Trophoblast cell (in vitro differentiated cells and primary cell): ENCODE measurements around the gene GPR180.
"Not testable (repeated sequence)": the region's sequence is repeated elsewhere in the genome, so short reads cannot be mapped to it uniquely, and the experiment has no call there.

Experiments
- DNase-seq, 2 donors: peaks; one replicate each; pipeline ENCODE4 v3.0.0-alpha.2; 2016
- H2AFZ ChIP-seq: 2 replicates; pipeline ENCODE4 v1.6.1; 2013; ENCODE audit warnings: low read length, moderate library complexity, mild to moderate bottlenecking; ENCODE audit not compliant: insufficient read depth, poor library complexity
- H2AK5ac ChIP-seq: 2 replicates; pipeline ENCODE4 v1.6.1; 2013; ENCODE audit warnings: mild to moderate bottlenecking, low read length
- H2BK120ac ChIP-seq: 2 replicates; pipeline ENCODE4 v1.6.1; 2013; ENCODE audit warnings: low read length, mild to moderate bottlenecking, moderate library complexity; ENCODE audit not compliant: insufficient read depth, poor library complexity
- H2BK12ac ChIP-seq: 2 replicates; pipeline ENCODE4 v1.6.1; 2013; ENCODE audit warnings: mild to moderate bottlenecking, low read length, moderate library complexity
- H2BK5ac ChIP-seq: 2 replicates; pipeline ENCODE4 v1.6.1; 2013; ENCODE audit warnings: low read length, low read depth, moderate library complexity, mild to moderate bottlenecking; ENCODE audit not compliant: poor library complexity
- H3K14ac ChIP-seq: 2 replicates; pipeline ENCODE4 v1.6.1; 2013; ENCODE audit warnings: mild to moderate bottlenecking, low read length
- H3K18ac ChIP-seq: 2 replicates; pipeline ENCODE4 v1.6.1; 2013; ENCODE audit warnings: mild to moderate bottlenecking, low read length
- H3K23ac ChIP-seq: 2 replicates; pipeline ENCODE4 v1.6.1; 2013; ENCODE audit warnings: low read length
- H3K27ac ChIP-seq: 2 replicates; pipeline ENCODE4 v1.5.1; 2013; ENCODE audit warnings: low read depth, mild to moderate bottlenecking, inconsistent platforms, low read length, moderate library complexity
- H3K27me3 ChIP-seq: 2 replicates; pipeline ENCODE4 v1.6.1; 2013; ENCODE audit warnings: inconsistent platforms, mild to moderate bottlenecking, low read length, moderate library complexity; ENCODE audit not compliant: insufficient read depth
- H3K36me3 ChIP-seq, 2 experiments: 1 replicate in 1 of 2; 2 replicates in 1 of 2; pipeline ENCODE4 v1.6.1; 2013; ENCODE audit warnings: low read length in 2 of 2, mild to moderate bottlenecking in 2 of 2, moderate library complexity in 1 of 2; ENCODE audit not compliant: insufficient read depth in 2 of 2, control insufficient read depth in 1 of 2
- H3K4ac ChIP-seq: 2 replicates; pipeline ENCODE4 v1.6.1; 2013; ENCODE audit warnings: low read depth, mild to moderate bottlenecking, low read length, moderate library complexity
- H3K4me1 ChIP-seq, 2 experiments: 1 replicate in 1 of 2; 2 replicates in 1 of 2; pipeline ENCODE4 v1.6.1; 2013; ENCODE audit warnings: low read length in 2 of 2, mild to moderate bottlenecking in 2 of 2, moderate library complexity in 1 of 2; ENCODE audit not compliant: insufficient read depth in 2 of 2, control insufficient read depth in 1 of 2
- H3K4me2 ChIP-seq: 2 replicates; pipeline ENCODE4 v1.6.1; 2013; ENCODE audit warnings: inconsistent platforms, mild to moderate bottlenecking, low read length, moderate library complexity
- H3K4me3 ChIP-seq: 2 replicates; pipeline ENCODE4 v1.5.1; 2013; ENCODE audit warnings: mild to moderate bottlenecking, low read depth, low read length, inconsistent platforms
- H3K79me1 ChIP-seq: one replicate; pipeline ENCODE4 v1.6.1; 2013; ENCODE audit warnings: low read length
- H3K79me2 ChIP-seq: 2 replicates; pipeline ENCODE4 v1.6.1; 2013; ENCODE audit warnings: low read length, mild to moderate bottlenecking; ENCODE audit not compliant: control insufficient read depth, insufficient read depth, poor library complexity
- H3K9ac ChIP-seq: 2 replicates; pipeline ENCODE4 v1.6.1; 2013; ENCODE audit warnings: mild to moderate bottlenecking, low read length
- H3K9me3 ChIP-seq: 2 replicates; pipeline ENCODE4 v1.6.1; 2013; ENCODE audit warnings: low read depth, mild to moderate bottlenecking, control low read depth, inconsistent platforms, low read length; ENCODE audit not compliant: insufficient read depth
- H4K12ac ChIP-seq: 2 replicates; pipeline ENCODE4 v1.6.1; 2013; ENCODE audit warnings: low read depth, mild to moderate bottlenecking, low read length, moderate library complexity
- H4K8ac ChIP-seq: 2 replicates; pipeline ENCODE4 v1.6.1; 2013; ENCODE audit warnings: low read depth, mild to moderate bottlenecking, low read length, moderate library complexity
- H4K91ac ChIP-seq: one replicate; pipeline ENCODE4 v1.6.1; 2013; ENCODE audit warnings: low read depth, mild to moderate bottlenecking, low read length, moderate library complexity
- WGBS: extraction: QIAGEN DNeasy Blood & Tissue Kit; methylation state at CpG from one replicate; pipeline ENCODE4 v1.1.7; 2013; ENCODE audit warnings: missing lambda C conversion rate; ENCODE audit not compliant: insufficient read length, insufficient coverage; ENCODE audit errors: extremely low coverage; 5-methylcytosine and 5-hydroxymethylcytosine counted together

GPR180 gene

GRCh38 chr13:94630858-94631257, 29.2 kb downstream of the GPR180 start:
- H3K4me2 ChIP-seq: no peak overlapping the region
- no peak overlapping the region for H2BK12ac ChIP-seq
- H2AK5ac ChIP-seq: no peak overlapping the region
- no peak overlapping the region for H4K12ac ChIP-seq
- H3K23ac ChIP-seq: no peak overlapping the region
- no peaks in the 10 kb centered on the region for H3K27me3 ChIP-seq
- DNase-seq: no peak
- H3K79me1 ChIP-seq: no peaks in the 10 kb centered on the region
- H3K9ac ChIP-seq: no peak overlapping the region
- H3K4me1 ChIP-seq: no peaks in the 10 kb centered on the region
- H3K9me3 ChIP-seq: no peaks in the 10 kb centered on the region
- H3K14ac ChIP-seq: no peak overlapping the region
- no CpG with 5 or more reads among the region's 2 CpGs for WGBS
- H2AFZ ChIP-seq: no peak overlapping the region
- no peak overlapping the region for H3K18ac ChIP-seq
- H3K36me3 ChIP-seq: peaks cover 0 to 2% of the 10 kb centered on the region in 2 experiments
- H3K4ac ChIP-seq: no peak overlapping the region
- H3K4me3 ChIP-seq: no peak overlapping the region
- no peaks in the 10 kb centered on the region for H3K79me2 ChIP-seq
- no peak overlapping the region for H4K8ac ChIP-seq
- H2BK120ac ChIP-seq: no peak overlapping the region
- no peak overlapping the region for H3K27ac ChIP-seq
- H4K91ac ChIP-seq: no peak overlapping the region
- no peak overlapping the region for H2BK5ac ChIP-seq

- H3K79me2 ChIP-seq: no peaks in the 10 kb centered on the region
- H2BK120ac ChIP-seq: no peak overlapping the region
- no peak overlapping the region for H3K9ac ChIP-seq
- no peak overlapping the region for H2BK12ac ChIP-seq
- H3K23ac ChIP-seq: no peak overlapping the region
- no peak overlapping the region for H3K4me2 ChIP-seq
- no peak for DNase-seq
- H4K91ac ChIP-seq: no peak overlapping the region
- H3K18ac ChIP-seq: no peak overlapping the region
- no peak overlapping the region for H2AFZ ChIP-seq
- no peak overlapping the region for H3K4ac ChIP-seq
- no peaks in the 10 kb centered on the region for H3K27me3 ChIP-seq
- no CpG with 5 or more reads among the region's 3 CpGs for WGBS
- no peak overlapping the region for H4K12ac ChIP-seq
- H2BK5ac ChIP-seq: no peak overlapping the region
- H2AK5ac ChIP-seq: no peak overlapping the region
- no peak overlapping the region for H4K8ac ChIP-seq
- H3K79me1 ChIP-seq: no peaks in the 10 kb centered on the region
- no peak overlapping the region for H3K14ac ChIP-seq
- no peak overlapping the region for H3K27ac ChIP-seq
- H3K4me3 ChIP-seq: no peak overlapping the region
- peaks cover 0 to 2% of the 10 kb centered on the region in 2 experiments for H3K36me3 ChIP-seq
- H3K9me3 ChIP-seq: no peaks in the 10 kb centered on the region
- H3K4me1 ChIP-seq: no peaks in the 10 kb centered on the region
Measured at GRCh38 chr13:94632226-94632980, 30.7 kb downstream of the GPR180 start.

DNA sequence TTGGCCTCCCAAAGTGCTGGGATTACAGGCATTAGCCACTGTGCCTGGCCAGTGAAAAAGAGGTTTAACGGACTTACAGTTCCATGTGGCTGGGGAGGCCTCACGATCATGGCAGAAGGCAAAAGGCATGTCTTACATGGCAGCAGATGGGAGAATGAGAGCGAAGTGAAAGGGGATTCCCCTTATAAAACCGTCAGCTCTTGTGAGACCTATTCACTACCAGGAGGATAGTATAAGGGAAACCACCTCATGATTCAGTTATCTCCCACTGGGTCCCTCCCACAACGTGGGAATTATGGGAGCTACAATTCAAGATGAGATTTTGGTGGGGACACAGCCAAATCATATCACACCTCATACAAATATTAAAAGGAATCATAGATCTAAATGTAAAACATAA, 34.4 kb downstream of the GPR180 start:
- H3K36me3 ChIP-seq, H3K4ac ChIP-seq, H3K23ac ChIP-seq, DNase-seq, H3K79me1 ChIP-seq, H3K9ac ChIP-seq, H3K27ac ChIP-seq, H2AK5ac ChIP-seq, H3K4me3 ChIP-seq, H3K27me3 ChIP-seq, H3K18ac ChIP-seq, H3K79me2 ChIP-seq, H2BK12ac ChIP-seq, H3K14ac ChIP-seq, H4K91ac ChIP-seq, H4K12ac ChIP-seq, H2BK120ac ChIP-seq, H2AFZ ChIP-seq, H3K4me2 ChIP-seq, H4K8ac ChIP-seq, H3K9me3 ChIP-seq, H3K4me1 ChIP-seq, H2BK5ac ChIP-seq: not testable (repeated sequence)
- no CpG with 5 or more reads among the region's 5 CpGs for WGBS

DNA sequence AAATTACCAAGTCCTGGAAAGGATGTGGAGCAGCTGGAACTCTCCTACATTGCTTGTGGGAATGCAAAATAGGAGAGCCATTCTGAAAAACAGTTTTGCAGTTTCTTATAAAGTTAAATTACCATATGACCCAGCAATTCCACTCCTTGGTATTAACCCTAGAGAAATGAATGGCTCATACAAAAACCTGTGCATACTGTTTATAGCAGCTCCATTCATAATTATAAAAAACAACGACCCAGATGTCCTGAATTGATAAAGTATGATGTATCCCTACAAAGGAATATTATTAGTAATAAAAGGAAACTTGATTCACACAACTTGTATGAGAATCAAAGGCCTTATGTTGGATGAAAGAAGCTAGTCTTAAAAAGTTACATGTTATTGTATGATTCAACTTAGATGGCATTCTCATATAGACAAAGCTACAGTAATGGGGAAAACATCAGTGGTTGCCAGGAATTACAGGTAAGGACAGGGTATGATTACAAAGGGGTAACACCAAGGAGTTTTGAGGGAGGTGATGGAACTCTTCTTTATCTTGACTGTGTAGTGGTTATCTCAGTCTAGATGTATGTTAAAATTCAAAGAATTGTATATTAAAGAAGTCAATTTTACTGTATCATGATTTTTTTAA, 35.4 kb downstream of the GPR180 start:
- no peak overlapping the region for H2BK12ac ChIP-seq
- no peaks in the 10 kb centered on the region for H3K4me1 ChIP-seq
- H3K9ac ChIP-seq: no peak overlapping the region
- no peak overlapping the region for H2BK120ac ChIP-seq
- H3K23ac ChIP-seq: no peak overlapping the region
- no peak overlapping the region for H3K4me2 ChIP-seq
- H4K8ac ChIP-seq: no peak overlapping the region
- no peaks in the 10 kb centered on the region for H3K27me3 ChIP-seq
- WGBS: no CpG with 5 or more reads among the region's 1 CpG
- no peak overlapping the region for H3K4me3 ChIP-seq
- no peak overlapping the region for H3K14ac ChIP-seq
- H2AFZ ChIP-seq: no peak overlapping the region
- no peak overlapping the region for H3K4ac ChIP-seq
- no peak overlapping the region for H2AK5ac ChIP-seq
- no peaks in the 10 kb centered on the region for H3K36me3 ChIP-seq
- H3K27ac ChIP-seq: no peak overlapping the region
- H3K18ac ChIP-seq: no peak overlapping the region
- H4K12ac ChIP-seq: no peak overlapping the region
- no peaks in the 10 kb centered on the region for H3K79me2 ChIP-seq
- no peaks in the 10 kb centered on the region for H3K79me1 ChIP-seq
- no peak overlapping the region for H2BK5ac ChIP-seq
- H3K9me3 ChIP-seq: no peaks in the 10 kb centered on the region
- no peak overlapping the region for H4K91ac ChIP-seq
- no peak for DNase-seq
